B cell (primary cell): Measurements from ENCODE around the gene SLC16A6. TPM values are rescaled to one million over a fixed set of nuclear protein-coding genes. Genes with fewer than 3 reads are reported as not detected.
A peak's percentile ranks its signal among the peaks of the same experiment; 100 is the strongest.
"Not testable (repeated sequence)": the region's sequence is repeated elsewhere in the genome, so short reads cannot be mapped to it uniquely, and the experiment has no call there.

Source experiments
- ATAC-seq: fragments of 200-7000 bp; cut with Tn5 transposase; one replicate; pipeline ENCODE4 v1.10.0; 2021; ENCODE audit warnings: low read depth, mild to moderate bottlenecking, moderate number of reproducible peaks, moderate library complexity
- CTCF ChIA-PET: fragments of 350-600 bp; sonication (Branson Sonifier 250); formaldehyde crosslinking; loops from one replicate; lab custom pipeline; 2021; ENCODE audit warnings: antibody characterized with exemption, inconsistent platforms; lab: Charles Lee
- POLR2A ChIA-PET: fragments of 350-600 bp; sonication (Branson Sonifier 250); formaldehyde crosslinking; loops from one replicate; lab custom pipeline; 2021; ENCODE audit warnings: antibody characterized with exemption; lab: Charles Lee
- DNase-seq: peaks from one replicate; pipeline ENCODE4 v3.0.0; 2013
- H2AFZ ChIP-seq: 2 replicates; pipeline ENCODE4 v1.6.1; 2012; ENCODE audit warnings: mild to moderate bottlenecking, low read depth, low read length; ENCODE audit not compliant: insufficient read depth, poor library complexity, severe bottlenecking
- H3K27ac ChIP-seq, 2 donors: 1 replicate in 1 of 2; 2 replicates in 1 of 2; pipeline ENCODE4 v1.5.1; 2012 to 2013; ENCODE audit warnings: low read length in 2 of 2, mild to moderate bottlenecking in 2 of 2, moderate library complexity in 1 of 2
- H3K27me3 ChIP-seq, 4 experiments: fragments of 200-600 bp in 1 of 4; sonication (generic) in 1 of 4; replicated peaks in 1 of 4; 1 replicate in 2 of 4; 2 replicates in 2 of 4; pipeline versions ENCODE4 v1.6.1 to v1.7.0; 2013 to 2016; ENCODE audit warnings: low read length in 3 of 4, mild to moderate bottlenecking in 2 of 4, mixed read lengths in 1 of 4, moderate library complexity in 1 of 4; ENCODE audit not compliant: insufficient read depth in 4 of 4, control insufficient read depth in 3 of 4; ENCODE audit errors: control extremely low read depth in 1 of 4
- H3K36me3 ChIP-seq, 2 experiments: replicated peaks in 1 of 2; 1 replicate in 1 of 2; 2 replicates in 1 of 2; pipeline versions ENCODE4 v1.6.1 to v1.7.1; 2013; ENCODE audit warnings: low read length in 1 of 2; ENCODE audit not compliant: insufficient read depth in 2 of 2, control insufficient read depth in 1 of 2; ENCODE audit errors: control extremely low read depth in 1 of 2, extremely low read depth in 1 of 2
- H3K4me1 ChIP-seq, 2 donors: fragments of 200-600 bp in 1 of 2; sonication (generic) in 1 of 2; 1 replicate in 1 of 2; 2 replicates in 1 of 2; pipeline versions ENCODE4 v1.5.1 to v1.6.1; 2013 to 2017; ENCODE audit warnings: low read length in 2 of 2; ENCODE audit not compliant: control insufficient read depth in 2 of 2, insufficient read depth in 2 of 2
- H3K4me2 ChIP-seq: replicated peaks from 2 replicates; pipeline ENCODE3; 2012; ENCODE audit warnings: mild to moderate bottlenecking, low read depth, low read length; ENCODE audit not compliant: poor library complexity, severe bottlenecking
- H3K4me3 ChIP-seq, 5 experiments: fragments of 200-600 bp in 1 of 5; sonication (generic) in 1 of 5; 1 replicate in 3 of 5; 2 replicates in 2 of 5; pipeline versions ENCODE4 v1.5.1 to v1.7.0; 2011 to 2016; ENCODE audit warnings: low read length in 4 of 5, mild to moderate bottlenecking in 4 of 5, low read depth in 2 of 5, control low read depth in 1 of 5, moderate library complexity in 1 of 5; ENCODE audit not compliant: insufficient read depth in 1 of 5; ENCODE audit errors: control extremely low read depth in 1 of 5, extremely low read depth in 1 of 5
- H3K79me2 ChIP-seq: fragments of 200-600 bp; sonication (generic); one replicate; pipeline ENCODE4 v1.6.0; 2016; ENCODE audit warnings: low read length; ENCODE audit not compliant: control insufficient read depth, insufficient read depth
- H3K9ac ChIP-seq: fragments of 200-600 bp; sonication (generic); 2 replicates; pipeline ENCODE4 v1.6.1; 2017; ENCODE audit warnings: mild to moderate bottlenecking, low read length, moderate library complexity
- H3K9me3 ChIP-seq, 3 donors: one replicate each; pipeline versions ENCODE4 v1.6.1 to v1.7.1; 2013; ENCODE audit warnings: low read length in 2 of 3; ENCODE audit not compliant: control insufficient read depth in 2 of 3, insufficient read depth in 1 of 3; ENCODE audit errors: control extremely low read depth in 1 of 3
- H4K20me1 ChIP-seq: 2 replicates; pipeline ENCODE4 v1.6.0; 2012; ENCODE audit warnings: mild to moderate bottlenecking, low read length; ENCODE audit not compliant: insufficient read depth, control insufficient read depth, poor library complexity, severe bottlenecking
- H3K27ac Mint-ChIP-seq: one replicate; pipeline ENCODE4 v1.8.0; 2021; ENCODE audit warnings: mixed read lengths
- H3K27me3 Mint-ChIP-seq: one replicate; pipeline ENCODE4 v1.8.0; 2021; ENCODE audit warnings: mixed read lengths
- H3K4me1 Mint-ChIP-seq: one replicate; pipeline ENCODE4 v1.8.0; 2021; ENCODE audit warnings: mixed read lengths
- H3K4me3 Mint-ChIP-seq: one replicate; pipeline ENCODE4 v1.8.0; 2021; ENCODE audit warnings: mixed read lengths
- H3K9me3 Mint-ChIP-seq: one replicate; pipeline ENCODE4 v1.8.0; 2022; ENCODE audit warnings: mixed read lengths; ENCODE audit not compliant: insufficient read depth
- CTCF ChIP-seq: fragments of 200-600 bp; IDR thresholded peaks from one replicate; pipeline ENCODE4 v1.8.0; 2022; ENCODE audit warnings: antibody characterized with exemption, mild to moderate bottlenecking
- EZH2 ChIP-seq: IDR thresholded peaks from 2 replicates; pipeline ENCODE4 v1.6.1; 2012; ENCODE audit warnings: borderline replicate concordance, low read depth, mild to moderate bottlenecking, moderate library complexity, low read length; ENCODE audit not compliant: insufficient read depth, poor library complexity, severe bottlenecking
- WGBS: methylation state at CpG from one replicate; pipeline ENCODE4 v1.1.5; 2013; ENCODE audit warnings: missing lambda C conversion rate; ENCODE audit not compliant: insufficient coverage; 5-methylcytosine and 5-hydroxymethylcytosine counted together
- intact Hi-C: fragments of 100-400 bp; cut with micrococcal nuclease; formaldehyde crosslinking; loops from one replicate; pipeline ENCODE4 v1.10.0; 2022
- polyA plus RNA-seq: library from polyadenylated mRNA; depleted of rRNA; stranded (reverse); fragments of >200 nt; gene quantifications from 2 replicates; pipeline ENCODE4 v1.2.3, GENCODE V29; 2012
- total RNA-seq, 2 donors: library from RNA; stranded (reverse); fragments of 120-200 nt in 1 of 2; gene quantifications; 1 replicate in 1 of 2; 2 replicates in 1 of 2; pipeline versions ENCODE4 v1.2.3 to v1.2.4, GENCODE V29; 2013 to 2022

The SLC16A6 gene
- total and polyA plus RNA-seq, 2 donors (not counting 1 experiment from before 2014, with no cell fraction given), result 1.1 to 3.8 TPM

- Mint-ChIP-seq H3K27me3 (no peaks in the 10 kb centered on the region), H3K27ac (peak overlapping the region; percentile 91), H3K4me1 (peaks cover 67% of the 10 kb centered on the region), H3K4me3 (no peak overlapping the region), H3K9me3 (no peaks in the 10 kb centered on the region)
- H3K4me3 ChIP-seq, result no peak overlapping the region
- no peak overlapping the region for H3K9ac ChIP-seq
- H3K79me2 ChIP-seq, result peaks cover 64% of the 10 kb centered on the region
- POLR2A ChIA-PET, result interaction anchor here (1.2 kb wide), 1 partner anchor 8 kb away, joined by 4 read pairs; no protein-coding TSS in a partner anchor
- WGBS, result 81% methylated on average over 14 of the region's 17 CpGs
- H3K27me3 ChIP-seq, result no peaks in the 10 kb centered on the region
- no peak for DNase-seq
- TF ChIP-seq EZH2 (no peak), CTCF (no peak)
- H3K36me3 ChIP-seq, result peaks cover 0 to 4% of the 10 kb centered on the region in 2 experiments
- H3K4me2 ChIP-seq, result no peak overlapping the region
- ATAC-seq, result no peak
- CTCF ChIA-PET, result no interaction called here
- H3K27ac ChIP-seq, result no peak overlapping the region
- H3K4me1 ChIP-seq, result peaks cover 24 to 25% of the 10 kb centered on the region in 2 donors
- intact Hi-C loops, result no loop called here
- no peaks in the 10 kb centered on the region for H3K9me3 ChIP-seq
- no peak overlapping the region for H2AFZ ChIP-seq
- H4K20me1 ChIP-seq, result no peaks in the 10 kb centered on the region
Observed at GRCh38 chr17:68228817-68229570, 61.9 kb downstream of the SLC16A6 start.

- Mint-ChIP-seq H3K4me3 (peak overlapping the region; percentile 29), H3K4me1 (peaks cover 64% of the 10 kb centered on the region), H3K27ac (peak overlapping the region; percentile 91)
- WGBS, result 64% methylated on average over 7 of the region's 9 CpGs
- H3K4me2 ChIP-seq, ATAC-seq, CTCF ChIA-PET, H3K27ac ChIP-seq, H3K27me3 ChIP-seq, DNase-seq, intact Hi-C loops, H3K9me3 Mint-ChIP-seq, H4K20me1 ChIP-seq, H2AFZ ChIP-seq, H3K36me3 ChIP-seq, H3K9me3 ChIP-seq, H3K9ac ChIP-seq, H3K4me3 ChIP-seq, H3K27me3 Mint-ChIP-seq: not testable (repeated sequence)
- peaks cover 59% of the 10 kb centered on the region for H3K79me2 ChIP-seq
- POLR2A ChIA-PET, result interaction anchor here (1.2 kb wide), 1 partner anchor 9 kb away, joined by 4 read pairs; no protein-coding TSS in a partner anchor
- H3K4me1 ChIP-seq, result peaks cover 24 to 30% of the 10 kb centered on the region in 2 donors
Observed at GRCh38 chr17:68228039-68228680, 62.8 kb downstream of the SLC16A6 start.

- H3K79me2 ChIP-seq, result peaks cover 42% of the 10 kb centered on the region
- Mint-ChIP-seq H3K4me1 (peaks cover 78% of the 10 kb centered on the region), H3K27ac (peak overlapping the region; percentile 89), H3K4me3 (peak overlapping the region; percentile 61)
- WGBS, result no CpG with 5 or more reads among the region's 4 CpGs
- H3K27me3 Mint-ChIP-seq, H3K27me3 ChIP-seq, H3K9me3 Mint-ChIP-seq, H3K36me3 ChIP-seq, H3K9me3 ChIP-seq, H2AFZ ChIP-seq, H4K20me1 ChIP-seq, H3K9ac ChIP-seq: not testable (repeated sequence)
- intact Hi-C loops, result loop anchor here (1.0 kb wide), 2 partner anchors 12 to 19 kb away; no protein-coding TSS in a partner anchor
- ATAC-seq (peak; percentile 95), DNase-seq (peak; percentile 74)
- CTCF ChIA-PET, result interaction anchor here (0.6 to 2.3 kb wide), 8 partner anchors 8 to 52 kb away, joined by 3 to 13 read pairs (median 4); no protein-coding TSS in a partner anchor
- peak overlapping the region; percentile 59 for H3K4me2 ChIP-seq
- H3K4me1 ChIP-seq, result peaks cover 33 to 42% of the 10 kb centered on the region in 2 donors
- H3K27ac ChIP-seq, result peak overlapping the region; percentile 48 to 74
- H3K4me3 ChIP-seq, result peak overlapping the region in 2 of 5 experiments; percentile 1 to 36
- POLR2A ChIA-PET, result interaction anchor here (0.6 to 2.9 kb wide), 9 partner anchors 11 to 831 kb away, joined by 3 to 18 read pairs (median 4); partner anchors contain the start of genes AMZ2, ARSG and SLC16A6
Observed at GRCh38 chr17:68225055-68225454, 65.9 kb downstream of the SLC16A6 start.
